ENCODE results near the gene CCDC124.
A peak's percentile ranks its signal among the peaks of the same experiment; 100 is the strongest.
"Not testable (repeated sequence)": the region's sequence is repeated elsewhere in the genome, so short reads cannot be mapped to it uniquely, and the experiment has no call there.

Gene CCDC124

GRCh38 chr19:17932485-17933338 is at the start of gene CCDC124:
TSS of gene CCDC124 (plus strand) at chr19:17933015. CDS start at chr19:17936421, 3,406 bp downstream.
- DNase-seq, result peak; percentile 51 to 94 (median 85)

- no peak for DNase-seq
These were observed 49.0 kb upstream of the CCDC124 start for GRCh38 chr19:17883627-17884410.

- no peak for DNase-seq
These were observed 46.3 kb upstream of the CCDC124 start for GRCh38 chr19:17886515-17886914.

- not testable (repeated sequence) for DNase-seq
These were observed 45.6 kb upstream of the CCDC124 start for GRCh38 chr19:17887221-17887620.

GRCh38 chr19:17888260-17888659 is 44.6 kb upstream of the CCDC124 start:
- no peak for DNase-seq

- DNase-seq, result peak in 1 of 58 donors; percentile 10
These were observed 43.1 kb upstream of the CCDC124 start for GRCh38 chr19:17889609-17890214.

- no peak for DNase-seq
These were observed 39.0 kb upstream of the CCDC124 start for GRCh38 chr19:17893766-17894165.

GRCh38 chr19:17902701-17903100 is 30.1 kb upstream of the CCDC124 start:
- no peak for DNase-seq

GRCh38 chr19:17908244-17908643 is 24.6 kb upstream of the CCDC124 start:
- no peak for DNase-seq

GRCh38 chr19:17909003-17909732 is 23.6 kb upstream of the CCDC124 start:
- DNase-seq, result no peak

- no peak for DNase-seq
These were observed 21.9 kb upstream of the CCDC124 start for GRCh38 chr19:17910791-17911360.

GRCh38 chr19:17915940-17916593 is 16.7 kb upstream of the CCDC124 start:
- DNase-seq, result no peak

- DNase-seq, result not testable (repeated sequence)
These were observed 14.7 kb upstream of the CCDC124 start for GRCh38 chr19:17918151-17918550.

GRCh38 chr19:17919122-17919521 is 13.7 kb upstream of the CCDC124 start:
- DNase-seq, result not testable (repeated sequence)

GRCh38 chr19:17920527-17920926 is 12.3 kb upstream of the CCDC124 start:
- DNase-seq, result no peak

- no peak for DNase-seq
These were observed 10.7 kb upstream of the CCDC124 start for GRCh38 chr19:17922138-17922537.

GRCh38 chr19:17926044-17926443 is 6.8 kb upstream of the CCDC124 start:
- DNase-seq, result no peak

GRCh38 chr19:17929056-17929455 is 3.8 kb upstream of the CCDC124 start:
- no peak for DNase-seq

- DNase-seq, result no peak
These were observed 1.2 kb upstream of the CCDC124 start for GRCh38 chr19:17931532-17932191.

All from anterior cingulate cortex (tissue), 58 donors.